Activated naive CD4-positive, alpha-beta T cell treated with anti-CD3 and anti-CD28 coated beads, Interleukin-2, amount 50 U/mL, for 72 hours (primary cell): Measurements from ENCODE around the gene ETV2. TPM values are rescaled to one million over a fixed set of nuclear protein-coding genes. Genes with fewer than 3 reads are reported as not detected.
"Not testable (repeated sequence)": the region's sequence is repeated elsewhere in the genome, so short reads cannot be mapped to it uniquely, and the experiment has no call there.

Source experiments
- ATAC-seq, 2 donors: fragments of 150-1000 bp; cut with Tn5 transposase; 2 replicates each; pipeline ENCODE4 v1.10.0; 2021; ENCODE audit warnings: mild to moderate bottlenecking in 2 of 2, moderate library complexity in 2 of 2
- DNase-seq, 2 donors: peaks; one replicate each; pipeline ENCODE4 v3.0.0; 2021 to 2022; ENCODE audit warnings: low spot score in 2 of 2
- H3K27ac Mint-ChIP-seq, 2 donors: one replicate each; pipeline ENCODE4 v1.8.0; 2022; ENCODE audit warnings: mild to moderate bottlenecking in 2 of 2, mixed read lengths in 2 of 2
- H3K36me3 Mint-ChIP-seq, 2 donors: one replicate each; pipeline ENCODE4 v1.8.0; 2022; ENCODE audit warnings: mixed read lengths in 2 of 2
- H3K9me3 Mint-ChIP-seq, 2 donors: one replicate each; pipeline ENCODE4 v1.8.0; 2022; ENCODE audit warnings: mixed read lengths in 2 of 2
- total RNA-seq, 2 donors: library from RNA; stranded (reverse); gene quantifications; one replicate each; pipeline ENCODE4 v1.2.3, GENCODE V29; 2022

Gene ETV2
- total RNA-seq, 2 donors from 2014 or later, result 0.62 to 0.77 TPM

DNA sequence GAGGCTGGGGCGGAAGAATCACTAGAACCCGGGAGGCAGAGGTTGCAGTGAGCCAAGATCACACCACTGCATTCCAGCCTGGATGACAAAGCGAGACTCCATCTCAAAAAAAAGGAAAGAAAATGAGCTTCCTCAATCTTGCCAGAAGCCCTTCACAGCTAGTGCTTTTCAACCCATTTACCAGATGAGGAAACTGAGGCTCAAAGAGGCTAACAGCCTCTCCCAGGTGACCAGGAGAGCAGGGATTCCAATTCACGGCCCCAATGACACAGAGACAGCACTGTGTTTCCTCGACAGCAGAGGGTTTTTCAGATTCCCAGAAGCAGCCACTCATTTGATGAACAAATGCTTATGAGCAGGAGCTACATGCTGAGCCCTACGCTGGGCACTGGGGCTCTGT lies 28.0 kb downstream of the ETV2 start:
- peak overlapping the region in 1 of 2 donors; percentile 7 for H3K27ac Mint-ChIP-seq
- DNase-seq, result no peak
- H3K36me3 Mint-ChIP-seq, result peaks cover 0 to 6% of the 10 kb centered on the region in 2 donors
- H3K9me3 Mint-ChIP-seq, result no peaks in the 10 kb centered on the region
- ATAC-seq, result no peak

DNA sequence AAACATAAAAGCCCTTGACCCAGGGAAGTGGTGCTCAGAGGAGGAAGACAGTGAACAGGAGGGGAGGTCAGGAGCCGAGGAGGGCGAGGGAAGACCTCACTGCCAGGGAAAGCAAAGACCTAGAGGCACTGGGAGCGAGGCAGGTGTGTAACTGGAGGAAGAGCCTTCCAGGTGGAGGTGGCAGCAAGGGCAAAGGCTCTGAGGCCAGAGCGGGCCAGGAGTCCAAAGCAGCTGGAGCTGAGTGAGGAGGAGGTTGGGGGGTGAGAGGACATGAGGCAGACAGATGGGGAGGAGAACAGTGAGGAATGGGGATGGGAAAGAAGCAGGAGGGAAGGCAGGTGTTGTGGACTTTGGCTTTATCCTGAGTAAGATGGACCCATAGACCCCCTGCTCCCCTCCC lies 28.4 kb downstream of the ETV2 start:
- ATAC-seq (no peak), DNase-seq (no peak)
- H3K27ac Mint-ChIP-seq, result peak overlapping the region in 1 of 2 donors; percentile 7
- H3K36me3 Mint-ChIP-seq, result peaks cover 0 to 6% of the 10 kb centered on the region in 2 donors
- no peaks in the 10 kb centered on the region for H3K9me3 Mint-ChIP-seq

DNA sequence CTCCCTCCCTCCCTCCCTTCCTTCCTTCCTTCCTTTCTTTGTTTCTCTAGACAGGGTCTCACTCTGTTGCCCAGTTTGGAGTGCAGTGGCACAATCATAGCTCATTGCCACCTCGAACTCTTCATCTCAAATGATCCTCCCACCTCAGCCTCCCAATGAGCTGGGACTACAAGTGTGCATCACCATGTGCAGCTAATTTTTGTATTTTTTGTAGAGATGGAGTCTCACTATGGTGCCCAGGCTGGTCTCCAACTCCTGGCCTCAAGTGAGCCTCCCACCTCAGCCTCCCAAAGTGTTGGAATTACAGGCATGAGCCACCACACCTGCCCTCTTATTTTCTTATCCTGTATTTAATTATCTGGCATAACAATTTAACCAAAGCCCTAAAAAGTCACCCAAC lies 29.1 kb downstream of the ETV2 start:
- DNase-seq (no peak), ATAC-seq (no peak)
- H3K27ac Mint-ChIP-seq, result no peak overlapping the region
- H3K36me3 Mint-ChIP-seq, result peaks cover 0 to 6% of the 10 kb centered on the region in 2 donors
- no peaks in the 10 kb centered on the region for H3K9me3 Mint-ChIP-seq

DNA sequence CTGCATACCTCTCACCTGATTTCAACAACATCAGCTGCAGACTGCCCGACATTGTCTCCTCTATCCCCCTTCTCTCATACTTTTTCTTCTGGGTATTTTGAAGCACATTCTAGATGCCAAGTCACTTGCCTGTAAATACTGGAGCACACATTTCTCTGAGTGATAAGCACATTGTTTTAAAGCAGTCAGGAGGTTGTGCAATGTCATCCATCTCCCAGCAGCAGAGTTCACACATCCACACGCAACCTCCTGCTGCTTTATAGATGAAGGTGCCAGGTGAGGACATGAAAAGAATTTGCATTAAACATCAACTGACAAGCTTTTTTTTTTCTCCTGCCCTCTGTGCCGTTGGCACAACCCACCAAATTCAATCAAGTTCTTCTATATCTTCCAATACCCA lies 30.3 kb downstream of the ETV2 start:
- Mint-ChIP-seq H3K27ac (no peak overlapping the region), H3K9me3 (no peaks in the 10 kb centered on the region), H3K36me3 (peaks cover 0 to 6% of the 10 kb centered on the region in 2 donors)
- DNase-seq (no peak), ATAC-seq (no peak)

DNA sequence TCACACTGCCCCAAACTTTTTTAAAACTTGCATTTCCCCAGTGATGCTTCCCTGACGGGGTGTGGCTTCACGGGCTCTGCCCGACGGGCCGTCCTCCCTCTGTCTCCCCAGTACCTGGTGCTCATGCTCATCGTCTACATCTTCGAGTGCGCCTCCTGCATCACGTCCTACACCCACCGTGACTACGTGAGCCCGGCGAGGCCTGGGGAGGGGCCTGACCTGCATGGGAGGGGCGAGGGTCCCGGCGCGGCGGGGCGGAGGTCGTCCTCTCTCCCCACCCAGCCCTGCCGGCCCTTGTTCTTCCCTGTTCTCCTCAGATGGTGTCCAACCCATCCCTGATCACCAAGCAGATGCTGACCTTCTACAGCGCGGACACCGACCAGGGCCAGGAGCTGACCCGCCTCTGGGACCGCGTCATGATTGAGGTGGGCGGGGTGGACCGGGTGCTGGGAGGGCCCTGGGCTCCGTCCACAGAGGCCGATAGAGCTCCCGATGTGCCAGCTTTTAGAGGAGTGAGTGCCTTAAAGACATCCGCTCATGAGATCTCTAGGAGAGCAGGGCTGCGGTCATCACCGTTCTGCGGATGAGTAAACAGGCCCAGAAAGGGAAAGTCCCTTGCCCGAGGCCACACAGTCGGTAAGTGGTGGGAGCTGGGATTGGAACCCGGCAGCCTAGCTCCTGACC lies 31.7 kb downstream of the ETV2 start:
- peak; percentile 64 to 67 for DNase-seq
- Mint-ChIP-seq H3K9me3 (no peaks in the 10 kb centered on the region), H3K36me3 (peaks cover 0 to 6% of the 10 kb centered on the region in 2 donors), H3K27ac (peak overlapping the region; percentile 9 to 81)
- peak; percentile 94 to 95 for ATAC-seq

DNA sequence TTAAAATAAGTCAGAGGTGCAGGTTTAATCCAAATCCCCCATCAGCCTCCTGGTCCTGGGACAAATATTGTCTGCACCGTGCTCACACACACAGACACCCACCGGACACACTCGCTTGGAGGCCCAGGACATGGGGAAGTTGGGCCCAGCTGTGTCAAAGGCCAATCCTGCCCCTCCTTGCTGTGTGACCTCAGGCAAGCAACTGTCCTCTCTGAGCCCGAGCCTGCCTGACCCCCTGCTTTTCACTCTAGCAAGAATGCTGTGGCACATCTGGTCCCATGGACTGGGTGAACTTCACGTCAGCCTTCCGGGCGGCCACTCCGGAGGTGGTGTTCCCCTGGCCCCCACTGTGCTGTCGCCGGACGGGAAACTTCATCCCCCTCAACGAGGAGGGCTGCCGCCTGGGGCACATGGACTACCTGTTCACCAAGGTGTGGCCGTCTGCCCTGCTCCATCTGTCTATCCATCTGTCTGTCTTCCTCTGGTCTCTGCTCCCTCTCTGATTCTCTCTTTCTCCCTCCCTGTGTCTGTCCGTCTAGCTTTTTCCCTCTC lies 34.1 kb downstream of the ETV2 start:
- no peak for ATAC-seq
- DNase-seq, result no peak
- H3K9me3 Mint-ChIP-seq, result no peaks in the 10 kb centered on the region
- no peak overlapping the region for H3K27ac Mint-ChIP-seq
- H3K36me3 Mint-ChIP-seq, result peaks cover 0 to 6% of the 10 kb centered on the region in 2 donors

DNA sequence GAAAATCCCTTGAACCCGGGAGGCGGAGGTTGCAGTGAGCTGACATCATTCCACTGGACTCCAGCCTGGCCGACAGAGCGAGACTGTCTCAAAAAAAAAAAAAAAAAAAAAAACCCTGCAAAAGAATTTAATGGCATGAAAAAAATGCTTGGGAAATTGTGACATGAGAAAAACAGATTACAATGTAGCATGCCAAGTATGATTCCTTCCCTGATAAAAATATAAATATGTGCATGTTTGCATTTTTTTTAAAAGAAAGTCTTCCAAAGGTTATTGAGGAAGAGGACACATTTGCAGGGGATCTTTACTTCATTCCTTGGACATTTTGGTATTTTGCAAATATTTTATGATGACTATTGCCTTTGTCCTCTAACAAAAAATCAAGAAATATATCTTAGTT lies 48.3 kb downstream of the ETV2 start:
- ATAC-seq (no peak), DNase-seq (no peak)
- Mint-ChIP-seq H3K9me3 (no peaks in the 10 kb centered on the region), H3K36me3 (no peaks in the 10 kb centered on the region), H3K27ac (no peak overlapping the region)

DNA sequence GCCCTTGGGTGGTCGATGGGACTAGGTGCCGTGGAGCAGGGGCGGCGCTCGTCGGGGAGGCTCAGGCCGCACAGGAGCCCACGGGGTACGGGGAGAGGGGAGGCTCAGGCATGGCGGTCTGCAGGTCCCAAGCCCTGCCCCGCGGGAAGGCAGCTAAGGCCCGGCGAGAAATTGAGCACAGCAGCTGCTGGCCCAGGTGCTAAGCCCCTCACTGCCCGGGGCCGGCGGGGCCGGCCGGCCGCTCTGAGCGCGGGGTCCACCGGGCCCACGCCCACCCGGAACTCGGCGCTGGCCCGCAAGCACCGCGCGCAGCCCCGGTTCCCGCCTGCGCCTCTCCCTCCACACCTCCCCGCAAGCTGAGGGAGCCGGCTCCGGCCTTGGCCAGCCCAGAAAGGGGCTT lies 49.6 kb downstream of the ETV2 start:
- ATAC-seq, H3K36me3 Mint-ChIP-seq, H3K9me3 Mint-ChIP-seq, H3K27ac Mint-ChIP-seq, DNase-seq: not testable (repeated sequence)

DNA sequence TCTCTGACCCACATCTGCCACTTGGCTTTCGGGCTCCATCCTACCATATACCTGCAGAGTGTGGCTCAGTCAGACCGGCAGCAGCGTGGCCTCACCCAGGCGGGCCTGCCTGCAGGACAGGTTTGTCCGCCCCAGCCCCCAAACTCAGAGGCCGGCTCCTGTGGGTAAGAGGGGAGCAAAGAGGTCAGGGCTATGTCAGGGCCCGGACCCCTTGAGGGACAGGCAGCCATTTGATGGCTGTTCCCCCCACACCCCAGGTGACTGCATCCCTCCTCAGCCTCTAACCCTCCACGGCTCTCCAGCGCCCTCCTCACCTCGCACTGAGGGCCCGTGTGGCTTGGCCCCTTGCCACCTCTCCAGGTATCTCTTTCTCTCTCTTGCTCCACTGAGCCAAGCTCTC lies 50.5 kb downstream of the ETV2 start:
- ATAC-seq (no peak), DNase-seq (no peak)
- peaks cover 0 to 7% of the 10 kb centered on the region in 2 donors for H3K36me3 Mint-ChIP-seq
- H3K27ac Mint-ChIP-seq, result no peak overlapping the region
- peaks cover 0 to 5% of the 10 kb centered on the region in 2 donors for H3K9me3 Mint-ChIP-seq

DNA sequence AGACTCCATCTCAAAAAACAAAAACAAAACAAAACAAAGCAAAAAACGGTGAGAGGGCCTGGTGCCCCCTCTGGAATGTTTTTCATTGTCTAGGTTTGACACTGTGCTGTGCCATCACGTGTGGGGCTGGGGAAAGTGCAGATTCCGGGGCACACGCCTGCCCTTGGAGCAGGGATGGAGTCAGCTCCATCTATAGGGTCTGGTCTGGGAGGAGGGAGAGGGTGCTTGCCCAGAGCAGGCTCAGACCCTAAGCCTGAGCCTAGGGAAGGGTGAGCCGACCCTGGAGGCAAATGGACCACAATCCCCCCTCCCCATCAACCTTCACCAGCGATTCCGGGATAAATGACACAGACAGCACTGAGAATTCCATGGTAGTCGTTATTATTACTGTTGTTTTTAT lies 51.9 kb downstream of the ETV2 start:
- Mint-ChIP-seq H3K36me3 (peaks cover 0 to 7% of the 10 kb centered on the region in 2 donors), H3K27ac (no peak overlapping the region), H3K9me3 (peaks cover 0 to 5% of the 10 kb centered on the region in 2 donors)
- DNase-seq (no peak), ATAC-seq (peak; percentile 5 to 25)

DNA sequence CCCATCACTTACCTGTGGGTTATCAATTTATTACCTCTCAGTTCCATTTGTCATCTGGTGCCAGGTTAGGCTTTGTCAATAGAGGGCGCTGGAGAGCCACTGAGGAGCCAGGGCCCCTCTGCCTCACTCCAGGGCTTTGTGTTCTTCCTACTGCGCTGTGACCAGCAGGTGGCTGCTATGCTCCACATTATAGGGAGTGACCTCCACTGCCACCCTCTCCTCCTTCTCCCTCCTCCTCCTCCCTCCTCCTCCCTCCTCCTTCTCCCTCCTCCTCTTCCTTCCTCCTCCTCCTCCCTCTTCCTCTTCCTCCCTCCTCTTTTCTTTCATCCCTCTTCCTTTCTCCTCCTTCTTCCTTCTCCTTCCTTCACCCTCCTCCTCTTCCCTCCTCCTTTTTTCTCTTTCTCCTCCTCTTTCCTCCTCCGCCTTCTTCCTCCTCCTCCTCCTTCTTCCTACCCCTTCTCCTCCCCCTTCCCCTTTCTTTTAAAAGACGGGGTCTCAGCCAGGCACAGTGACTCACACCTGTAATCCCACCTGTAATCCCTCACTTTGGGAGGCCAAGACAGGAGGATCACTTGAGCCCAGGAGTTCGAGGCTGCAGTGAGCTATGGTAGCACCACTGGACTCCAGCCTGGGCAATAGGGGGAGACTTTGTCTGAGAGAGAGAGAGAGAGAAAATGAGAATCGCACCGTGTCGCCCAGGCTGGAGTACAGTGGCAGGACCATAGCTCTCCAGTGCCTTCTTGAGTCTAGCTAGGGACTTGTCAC lies 52.5 kb downstream of the ETV2 start:
- peak; percentile 90 to 96 for DNase-seq
- Mint-ChIP-seq H3K9me3 (peaks cover 0 to 5% of the 10 kb centered on the region in 2 donors), H3K27ac (peak overlapping the region in 1 of 2 donors; percentile 61)

More for the DNA sequence above, 52.5 kb downstream of the ETV2 start:
- H3K36me3 Mint-ChIP-seq, result peaks cover 0 to 7% of the 10 kb centered on the region in 2 donors
- ATAC-seq, result peak; percentile 94 to 96

Other genes starting within 250 kb of the ETV2 start
- gene FFAR2, start 193.5 kb upstream of the ETV2 start, total RNA-seq, result not detected
- gene KRTDAP, start 151.3 kb upstream of the ETV2 start, total RNA-seq, result not detected
- gene DMKN, start 128.1 kb upstream of the ETV2 start, total RNA-seq, result 1 to 10 TPM in 1 of 2 donors, under 1 TPM in 1; 0.46 to 3.6 TPM
- gene SBSN, start 113.4 kb upstream of the ETV2 start, total RNA-seq, result not detected
- gene GAPDHS, start 108.3 kb upstream of the ETV2 start, total RNA-seq, result not detected
- 10 to 100 TPM; 44.1 to 69.1 TPM for gene TMEM147, start 96.1 kb upstream of the ETV2 start, total RNA-seq
- not detected for gene ATP4A, start 78.1 kb upstream of the ETV2 start, total RNA-seq
- gene PMIS2, start 55.6 kb upstream of the ETV2 start, total RNA-seq, result not detected
- 10 to 100 TPM; 44.2 to 44.5 TPM for gene HAUS5, start 29.0 kb upstream of the ETV2 start, total RNA-seq
- gene RBM42, start 12.7 kb upstream of the ETV2 start, total RNA-seq, result 10 to 100 TPM; 69.3 to 79.0 TPM
- gene COX6B1, start 6.6 kb downstream of the ETV2 start, total RNA-seq, result 100 to 1,000 TPM; 445 to 472 TPM
- 1 to 10 TPM in 1 of 2 donors, not detected in 1; 4.4 TPM for gene UPK1A, start 24.8 kb downstream of the ETV2 start, total RNA-seq
- 100 to 1,000 TPM; 181 to 198 TPM for gene ZBTB32, start 62.8 kb downstream of the ETV2 start, total RNA-seq
- gene KMT2B, start 76.3 kb downstream of the ETV2 start, total RNA-seq, result 100 to 1,000 TPM in 1 of 2 donors, 10 to 100 TPM in 1; 54.6 to 200 TPM
- gene IGFLR1, start 100.7 kb downstream of the ETV2 start, total RNA-seq, result 100 to 1,000 TPM in 1 of 2 donors, 10 to 100 TPM in 1; 74.6 to 245 TPM
- gene U2AF1L4, start 103.7 kb downstream of the ETV2 start, total RNA-seq, result 10 to 100 TPM; 33.8 to 69.0 TPM
- gene PSENEN, start 103.9 kb downstream of the ETV2 start, total RNA-seq, result 10 to 100 TPM; 43.2 to 49.4 TPM
- gene LIN37, start 106.8 kb downstream of the ETV2 start, total RNA-seq, result 10 to 100 TPM; 11.2 to 25.0 TPM
- under 1 TPM; 0.32 to 0.99 TPM for gene HSPB6, start 115.3 kb downstream of the ETV2 start, total RNA-seq
- 10 to 100 TPM; 28.3 to 49.4 TPM for gene PROSER3, start 116.4 kb downstream of the ETV2 start, total RNA-seq
- 100 to 1,000 TPM in 1 of 2 donors, 10 to 100 TPM in 1; 38.7 to 106 TPM for gene ARHGAP33, start 133.8 kb downstream of the ETV2 start, total RNA-seq
- not detected for gene PRODH2, start 171.1 kb downstream of the ETV2 start, total RNA-seq
- under 1 TPM in 1 of 2 donors, not detected in 1; 0.10 TPM for gene NPHS1, start 210.8 kb downstream of the ETV2 start, total RNA-seq
- gene KIRREL2, start 215.2 kb downstream of the ETV2 start, total RNA-seq, result 1 to 10 TPM; 1.2 to 3.3 TPM
- gene APLP1, start 226.8 kb downstream of the ETV2 start, total RNA-seq, result 1 to 10 TPM; 2.9 to 9.3 TPM